Breast epithelium (tissue), 3 donors: ENCODE data around the gene RAB44.

Source experiments
- CTCF ChIP-seq, 3 donors: fragments of 450-650 bp; IDR thresholded peaks; one replicate each; pipeline ENCODE4 v1.5.1; 2016 to 2017; ENCODE audit warnings: antibody characterized with exemption in 3 of 3, mild to moderate bottlenecking in 3 of 3, moderate library complexity in 3 of 3
- POLR2A ChIP-seq: fragments of 450-650 bp; IDR thresholded peaks from one replicate; pipeline ENCODE4 v1.6.1; 2016; ENCODE audit warnings: antibody characterized with exemption, mild to moderate bottlenecking, moderate library complexity
- POLR2AphosphoS5 ChIP-seq, 3 donors: sonication (generic); formaldehyde crosslinking; IDR thresholded peaks; one replicate each; pipeline ENCODE4 v1.6.1; 2017; ENCODE audit warnings: antibody characterized with exemption in 3 of 3

GRCh38 chr6:36649086-36649485, 48.5 kb upstream of the RAB44 start:
- no peak for TF ChIP-seq POLR2AphosphoS5 (IDR thresholded peaks at IDR 0.05)
- TF ChIP-seq CTCF (IDR thresholded peaks at IDR 0.05), result no peak
- TF ChIP-seq POLR2A, result no peak
